MCF 10A (cell line): ENCODE measurements around the gene SAMD4B. TPM values are rescaled to one million over a fixed set of nuclear protein-coding genes. Genes with fewer than 3 reads are reported as not detected.

Experiments used
- BruUV-seq: library from RNA; stranded (reverse); fragments of 400-500 nt; replicated peaks from 2 replicates; lab custom pipeline; 2021; lab: Mats Ljungman, UMichigan
- CTCF ChIA-PET: fragments of 300-600 bp; sonication (Branson Sonifier 250); formaldehyde crosslinking; extraction: SDS; loops from one replicate; lab custom pipeline; 2021; ENCODE audit warnings: antibody characterized with exemption, inconsistent platforms; lab: Yijun Ruan, JAX
- POLR2A ChIA-PET: fragments of 300-600, 350-650 bp; sonication (Branson Sonifier 250); formaldehyde crosslinking; extraction: SDS; loops from one replicate; lab custom pipeline; 2020; ENCODE audit warnings: antibody characterized with exemption, inconsistent platforms; lab: Yijun Ruan, JAX
- DNase-seq: peaks from one replicate; pipeline ENCODE4 v3.0.0-alpha.2; 2018; ENCODE audit not compliant: unreplicated experiment
- H3K27ac Mint-ChIP-seq: one replicate; pipeline ENCODE4 v1.8.0; 2022; ENCODE audit warnings: mild to moderate bottlenecking, low read depth, mixed read lengths; ENCODE audit not compliant: unreplicated experiment
- H3K27me3 Mint-ChIP-seq: one replicate; pipeline ENCODE4 v1.8.0; 2022; ENCODE audit warnings: mixed read lengths; ENCODE audit not compliant: insufficient read depth, unreplicated experiment
- H3K36me3 Mint-ChIP-seq: one replicate; pipeline ENCODE4 v1.8.0; 2022; ENCODE audit warnings: mild to moderate bottlenecking, moderate library complexity, mixed read lengths; ENCODE audit not compliant: insufficient read depth, unreplicated experiment
- H3K4me1 Mint-ChIP-seq: one replicate; pipeline ENCODE4 v1.8.0; 2022; ENCODE audit warnings: mixed read lengths; ENCODE audit not compliant: insufficient read depth, unreplicated experiment
- H3K4me3 Mint-ChIP-seq: one replicate; pipeline ENCODE4 v1.8.0; 2022; ENCODE audit warnings: mild to moderate bottlenecking, moderate library complexity, mixed read lengths; ENCODE audit not compliant: unreplicated experiment
- H3K9me3 Mint-ChIP-seq: one replicate; pipeline ENCODE4 v1.8.0; 2022; ENCODE audit warnings: mixed read lengths; ENCODE audit not compliant: unreplicated experiment
- CTCF ChIP-seq: fragments of 200-600 bp; IDR thresholded peaks from one replicate; pipeline ENCODE4 v1.8.0; 2022; ENCODE audit warnings: antibody characterized with exemption, mild to moderate bottlenecking; ENCODE audit not compliant: unreplicated experiment
- intact Hi-C: fragments of 100-400 bp; cut with micrococcal nuclease; formaldehyde crosslinking; loops from 2 replicates; pipeline ENCODE4 v1.14.1; 2022
- total RNA-seq: library from RNA; stranded (reverse); gene quantifications from 2 replicates; pipeline ENCODE4 v1.2.3, GENCODE V29; 2022

Gene SAMD4B
- total RNA-seq, 1 experiment from 2014 or later = 65.4 TPM

- no peaks in the 10 kb centered on the region for H3K9me3 Mint-ChIP-seq
- H3K4me3 Mint-ChIP-seq = no peak overlapping the region
- H3K36me3 Mint-ChIP-seq = peaks cover 83% of the 10 kb centered on the region
- H3K27me3 Mint-ChIP-seq = no peaks in the 10 kb centered on the region
- DNase-seq = no peak
- no TSS peak for BruUV-seq
- POLR2A ChIA-PET = interaction anchor here (0.7 to 0.8 kb wide), 2 partner anchors 16 to 39 kb away, joined by 3 read pairs; partner anchors contain the start of genes MED29 and PAF1
- H3K27ac Mint-ChIP-seq = no peak overlapping the region
- intact Hi-C loops = no loop called here
- H3K4me1 Mint-ChIP-seq = peaks cover 9% of the 10 kb centered on the region
- no peak for TF ChIP-seq CTCF
- CTCF ChIA-PET = interaction anchor here (1.4 kb wide), 1 partner anchor 10 kb away, joined by 7 read pairs; the partner anchor contains the start of gene SAMD4B
Observed at GRCh38 chr19:39352381-39353255, 10.4 kb downstream of the SAMD4B start.

- Mint-ChIP-seq H3K36me3 (peaks cover 85% of the 10 kb centered on the region), H3K9me3 (no peaks in the 10 kb centered on the region), H3K27me3 (no peaks in the 10 kb centered on the region), H3K27ac (no peak overlapping the region), H3K4me3 (no peak overlapping the region), H3K4me1 (no peaks in the 10 kb centered on the region)
- no peak for DNase-seq
- CTCF ChIA-PET = no interaction called here
- intact Hi-C loops = no loop called here
- POLR2A ChIA-PET = interaction anchor here (1.2 to 1.4 kb wide), 3 partner anchors 9 to 13 kb away, joined by 4 to 5 read pairs (median 4); partner anchors contain the start of gene SAMD4B
- BruUV-seq = no TSS peak
- no peak for TF ChIP-seq CTCF
Observed at GRCh38 chr19:39355253-39355652, 13.0 kb downstream of the SAMD4B start.

GRCh38 chr19:39356073-39356472 is 13.9 kb downstream of the SAMD4B start:
- ChIA-PET CTCF (no interaction called here), POLR2A (interaction anchor here (0.7 to 1.2 kb wide), 3 partner anchors 9 to 20 kb away, joined by 3 to 5 read pairs (median 4); partner anchors contain the start of gene SAMD4B)
- no TSS peak for BruUV-seq
- DNase-seq = no peak
- H3K9me3 Mint-ChIP-seq = no peaks in the 10 kb centered on the region
- H3K4me1 Mint-ChIP-seq = no peaks in the 10 kb centered on the region
- intact Hi-C loops = no loop called here
- H3K4me3 Mint-ChIP-seq = no peak overlapping the region
- H3K36me3 Mint-ChIP-seq = peaks cover 88% of the 10 kb centered on the region
- TF ChIP-seq CTCF = no peak
- H3K27ac Mint-ChIP-seq = no peak overlapping the region
- H3K27me3 Mint-ChIP-seq = no peaks in the 10 kb centered on the region

GRCh38 chr19:39356647-39357046 is 14.4 kb downstream of the SAMD4B start:
- H3K36me3 Mint-ChIP-seq = peaks cover 90% of the 10 kb centered on the region
- intact Hi-C loops = no loop called here
- no peaks in the 10 kb centered on the region for H3K27me3 Mint-ChIP-seq
- no peak overlapping the region for H3K27ac Mint-ChIP-seq
- no TSS peak for BruUV-seq
- no peaks in the 10 kb centered on the region for H3K4me1 Mint-ChIP-seq
- no peaks in the 10 kb centered on the region for H3K9me3 Mint-ChIP-seq
- H3K4me3 Mint-ChIP-seq = no peak overlapping the region
- TF ChIP-seq CTCF = no peak
- no peak for DNase-seq
- ChIA-PET CTCF (no interaction called here), POLR2A (interaction anchor here (0.7 kb wide), 1 partner anchor 20 kb away, joined by 3 read pairs; no protein-coding TSS in a partner anchor)
